A549 (cell line): Measurements from ENCODE around the gene DSTN.

Experiments
- BHLHE40 ChIP-seq: IDR thresholded peaks from 2 replicates; pipeline ENCODE4 v1.6.1; 2012; ENCODE audit warnings: low read depth, low read length, inconsistent platforms
- TF ChIP-seq, protein P1 (sequence below): fragments of 150-350 bp; IDR thresholded peaks from 2 replicates; pipeline ENCODE4 v1.6.1; 2014; ENCODE audit warnings: low read depth, mild to moderate bottlenecking, low read length

- no peak for TF ChIP-seq BHLHE40
- TF ChIP-seq, protein P1, sequence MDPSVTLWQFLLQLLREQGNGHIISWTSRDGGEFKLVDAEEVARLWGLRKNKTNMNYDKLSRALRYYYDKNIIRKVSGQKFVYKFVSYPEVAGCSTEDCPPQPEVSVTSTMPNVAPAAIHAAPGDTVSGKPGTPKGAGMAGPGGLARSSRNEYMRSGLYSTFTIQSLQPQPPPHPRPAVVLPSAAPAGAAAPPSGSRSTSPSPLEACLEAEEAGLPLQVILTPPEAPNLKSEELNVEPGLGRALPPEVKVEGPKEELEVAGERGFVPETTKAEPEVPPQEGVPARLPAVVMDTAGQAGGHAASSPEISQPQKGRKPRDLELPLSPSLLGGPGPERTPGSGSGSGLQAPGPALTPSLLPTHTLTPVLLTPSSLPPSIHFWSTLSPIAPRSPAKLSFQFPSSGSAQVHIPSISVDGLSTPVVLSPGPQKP = no peak
Measured at GRCh38 chr20:17640146-17640874, 70.4 kb downstream of the DSTN start.
